ENCODE measurements around the gene SELENOO. TPM values are rescaled to one million over a fixed set of nuclear protein-coding genes. Genes with fewer than 3 reads are reported as not detected.

Gene SELENOO
- total and polyA plus RNA-seq, 2 of the 13 experiments (the other 11 are each of a cell fraction or from before 2014, with no cell fraction given), result 14.4 to 19.0 TPM

DNA sequence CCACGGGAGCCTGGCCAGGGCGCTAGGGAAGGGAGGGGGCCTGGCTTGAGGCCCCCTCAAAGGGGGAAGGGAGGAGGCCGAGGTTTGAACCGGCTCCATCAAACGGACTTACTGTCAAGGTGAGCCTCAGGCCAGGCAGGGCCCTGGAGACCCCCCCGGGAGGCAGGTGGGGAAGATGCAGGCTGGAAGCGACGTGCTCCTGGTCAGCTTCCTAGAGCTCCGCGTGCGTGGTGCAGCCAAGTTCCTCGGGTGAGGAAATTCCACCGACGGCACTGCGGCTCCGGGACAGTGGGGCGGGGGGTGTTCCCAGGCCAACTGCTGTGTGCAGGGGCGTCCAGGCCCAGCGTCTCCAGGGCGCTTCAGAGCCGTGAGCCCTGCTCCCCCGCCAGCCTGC lies 22.3 kb upstream of the SELENOO start:
- Histone ChIP-seq H3K79me2 (ENCODE audit: insufficient read depth, low read length) (no peaks in the 10 kb centered on the region), H3K27ac (ENCODE audit: extremely low read length, insufficient read depth, low read length) (no peak overlapping the region), H3K9ac (ENCODE audit: insufficient read depth, low read depth, low read length) (no peak overlapping the region), H3K9me3 (ENCODE audit: low read length) (no peaks in the 10 kb centered on the region), H3K36me3 (replicated peaks in 1 of 2; ENCODE audit: control insufficient read depth in 1 of 2, insufficient read depth in 2 of 2, low read length in 2 of 2) (no peaks in the 10 kb centered on the region), H2AFZ (ENCODE audit: low read length) (no peak overlapping the region), H3K27me3 (ENCODE audit: control insufficient read depth in 1 of 2, insufficient read depth in 2 of 2, low read length in 2 of 2) (no peaks in the 10 kb centered on the region; a peak in 1 of 5 replicates), H4K20me1 (ENCODE audit: insufficient read depth, low read length) (no peaks in the 10 kb centered on the region), H3K4me3 (replicated peaks in 1 of 3; ENCODE audit: insufficient read depth in 1 of 3, low read depth in 2 of 3, low read length in 3 of 3) (no peak overlapping the region), H3K4me1 (ENCODE audit: insufficient read depth, low read length) (peaks cover 11% of the 10 kb centered on the region), H3K4me2 (ENCODE audit: low read depth, low read length) (no peak overlapping the region)
- BruUV-seq (replicated peaks), result no TSS peak
- in situ Hi-C loops (cut with HindIII; ENCODE audit: extremely low pct_ligation_motif_present, low pct_unique_long_range_greater_than_20kb) (no loop called here), intact Hi-C loops (cut with micrococcal nuclease; ENCODE audit: unreplicated experiment) (no loop called here)
- CTCF ChIA-PET (ENCODE audit: low intra/inter-chr PET ratio, low total read pairs), result no interaction called here
- ATAC-seq (no peak), FAIRE-seq (no peak), DNase-seq (ENCODE audit: low spot score) (no peak)
- WGBS (ENCODE audit: low lambda C conversion rate), result 90% methylated on average over 4 of the region's 22 CpGs
- POLR2A ChIA-PET, result no interaction called here
- no peak for TF ChIP-seq TEF (CRISPR knock-in tag; IDR thresholded peaks at IDR 0.05)
- TF ChIP-seq GZF1 (CRISPR knock-in tag; IDR thresholded peaks at IDR 0.05), result no peak
- TF ChIP-seq ATF7-NPFF (CRISPR knock-in tag; IDR thresholded peaks at IDR 0.05; ENCODE audit: low read depth), result no peak
- TF ChIP-seq, protein P1, sequence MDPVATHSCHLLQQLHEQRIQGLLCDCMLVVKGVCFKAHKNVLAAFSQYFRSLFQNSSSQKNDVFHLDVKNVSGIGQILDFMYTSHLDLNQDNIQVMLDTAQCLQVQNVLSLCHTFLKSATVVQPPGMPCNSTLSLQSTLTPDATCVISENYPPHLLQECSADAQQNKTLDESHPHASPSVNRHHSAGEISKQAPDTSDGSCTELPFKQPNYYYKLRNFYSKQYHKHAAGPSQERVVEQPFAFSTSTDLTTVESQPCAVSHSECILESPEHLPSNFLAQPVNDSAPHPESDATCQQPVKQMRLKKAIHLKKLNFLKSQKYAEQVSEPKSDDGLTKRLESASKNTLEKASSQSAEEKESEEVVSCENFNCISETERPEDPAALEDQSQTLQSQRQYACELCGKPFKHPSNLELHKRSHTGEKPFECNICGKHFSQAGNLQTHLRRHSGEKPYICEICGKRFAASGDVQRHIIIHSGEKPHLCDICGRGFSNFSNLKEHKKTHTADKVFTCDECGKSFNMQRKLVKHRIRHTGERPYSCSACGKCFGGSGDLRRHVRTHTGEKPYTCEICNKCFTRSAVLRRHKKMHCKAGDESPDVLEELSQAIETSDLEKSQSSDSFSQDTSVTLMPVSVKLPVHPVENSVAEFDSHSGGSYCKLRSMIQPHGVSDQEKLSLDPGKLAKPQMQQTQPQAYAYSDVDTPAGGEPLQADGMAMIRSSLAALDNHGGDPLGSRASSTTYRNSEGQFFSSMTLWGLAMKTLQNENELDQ (CRISPR knock-in tag; IDR thresholded peaks at IDR 0.05; ENCODE audit: borderline replicate concordance), result no peak
- TF ChIP-seq ZNF33A (CRISPR knock-in tag; IDR thresholded peaks at IDR 0.05; ENCODE audit: borderline replicate concordance), result no peak
- no peak for TF ChIP-seq TAF1 (CRISPR knock-in tag; IDR thresholded peaks at IDR 0.05)
- no peak for TF ChIP-seq ELF3 (CRISPR knock-in tag; IDR thresholded peaks at IDR 0.05)
- TF ChIP-seq NFKB2 (CRISPR knock-in tag; IDR thresholded peaks at IDR 0.05; ENCODE audit: borderline replicate concordance), result no peak
- TF ChIP-seq ZNF441 (CRISPR knock-in tag; IDR thresholded peaks at IDR 0.05; ENCODE audit: borderline replicate concordance), result no peak
- no peak for TF ChIP-seq LBX2 (CRISPR knock-in tag; IDR thresholded peaks at IDR 0.05; ENCODE audit: borderline replicate concordance)
- TF ChIP-seq, protein P2, sequence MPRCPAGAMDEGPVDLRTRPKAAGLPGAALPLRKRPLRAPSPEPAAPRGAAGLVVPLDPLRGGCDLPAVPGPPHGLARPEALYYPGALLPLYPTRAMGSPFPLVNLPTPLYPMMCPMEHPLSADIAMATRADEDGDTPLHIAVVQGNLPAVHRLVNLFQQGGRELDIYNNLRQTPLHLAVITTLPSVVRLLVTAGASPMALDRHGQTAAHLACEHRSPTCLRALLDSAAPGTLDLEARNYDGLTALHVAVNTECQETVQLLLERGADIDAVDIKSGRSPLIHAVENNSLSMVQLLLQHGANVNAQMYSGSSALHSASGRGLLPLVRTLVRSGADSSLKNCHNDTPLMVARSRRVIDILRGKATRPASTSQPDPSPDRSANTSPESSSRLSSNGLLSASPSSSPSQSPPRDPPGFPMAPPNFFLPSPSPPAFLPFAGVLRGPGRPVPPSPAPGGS (CRISPR knock-in tag; IDR thresholded peaks at IDR 0.05), result no peak
- TF ChIP-seq NR2F2 (IDR thresholded peaks at IDR 0.05; ENCODE audit: borderline replicate concordance, low read depth), result no peak
- no peak for TF ChIP-seq MBNL3 (CRISPR knock-in tag; conservative IDR thresholded peaks at IDR 0.05)
- TF ChIP-seq GLI4 (CRISPR knock-in tag; IDR thresholded peaks at IDR 0.05; ENCODE audit: borderline replicate concordance), result no peak
- TF ChIP-seq AFF4 (CRISPR knock-in tag; IDR thresholded peaks at IDR 0.05), result no peak

Measured in HepG2 (cell line).